Dermis microvascular lymphatic vessel endothelial cell (primary cell): ENCODE measurements around the gene C17orf113. TPM values are rescaled to one million over a fixed set of nuclear protein-coding genes. Genes with fewer than 3 reads are reported as not detected.

Experiments
- total RNA-seq: library from RNA; depleted of rRNA; stranded (reverse); fragments of >200 nt; gene quantifications from 2 replicates; pipeline ENCODE4 v1.2.1, GENCODE V29; 2014

Gene C17orf113
- total RNA-seq, 1 donor from 2014 or later = 0.13 TPM

Other genes with a start within 250 kb of the C17orf113 start
- gene P3H4, start 238.7 kb downstream of the C17orf113 start, total RNA-seq = 36.5 and 67.6 TPM in 2 replicates
- 105 and 159 TPM in 2 replicates for gene FKBP10, start 237.6 kb downstream of the C17orf113 start, total RNA-seq
- gene NT5C3B, start 214.4 kb downstream of the C17orf113 start, total RNA-seq = 57.8 and 63.1 TPM in 2 replicates
- under 0.01 and 0.13 TPM in 2 replicates for gene KLHL10, start 212.8 kb downstream of the C17orf113 start, total RNA-seq
- gene KLHL11, start 185.2 kb downstream of the C17orf113 start, total RNA-seq = 24.0 and 30.0 TPM in 2 replicates
- 205 and 232 TPM in 2 replicates for gene ACLY, start 131.7 kb downstream of the C17orf113 start, total RNA-seq
- gene ODAD4, start 120.0 kb downstream of the C17orf113 start, total RNA-seq = 0.13 and 0.25 TPM in 2 replicates
- 46.1 and 63.1 TPM in 2 replicates for gene CNP, start 83.8 kb downstream of the C17orf113 start, total RNA-seq
- gene DNAJC7, start 33.2 kb downstream of the C17orf113 start, total RNA-seq = 56.9 and 59.8 TPM in 2 replicates
- 32.2 and 45.9 TPM in 2 replicates for gene NKIRAS2, start 30.5 kb downstream of the C17orf113 start, total RNA-seq
- gene ZNF385C, start 47.9 kb upstream of the C17orf113 start, total RNA-seq = under 0.01 TPM in 1 of 2 replicates, not detected in the other
- gene DHX58, start 62.1 kb upstream of the C17orf113 start, total RNA-seq = 3.5 TPM in 2 replicates
- 4.5 and 10.0 TPM in 2 replicates for gene KAT2A, start 70.8 kb upstream of the C17orf113 start, total RNA-seq
- gene HSPB9, start 72.2 kb upstream of the C17orf113 start, total RNA-seq = under 0.01 TPM in 1 of 2 replicates, not detected in the other
- 69.6 and 135 TPM in 2 replicates for gene RAB5C, start 104.4 kb upstream of the C17orf113 start, total RNA-seq
- gene KCNH4, start 130.5 kb upstream of the C17orf113 start, total RNA-seq = under 0.01 and 0.13 TPM in 2 replicates
- gene HCRT, start 134.9 kb upstream of the C17orf113 start, total RNA-seq = not detected in 2 replicates
- gene GHDC, start 143.9 kb upstream of the C17orf113 start, total RNA-seq = 12.1 and 27.6 TPM in 2 replicates
- gene STAT5B, start 225.8 kb upstream of the C17orf113 start, total RNA-seq = 25.2 and 31.5 TPM in 2 replicates
- gene STAT5A, start 237.9 kb upstream of the C17orf113 start, total RNA-seq = 41.8 and 45.9 TPM in 2 replicates